ENCODE measurements around the gene TRIO. TPM values are rescaled to one million over a fixed set of nuclear protein-coding genes. Genes with fewer than 3 reads are reported as not detected.

Gene TRIO
- total RNA-seq, 5 donors from 2014 or later (not counting 1 experiment from before 2014, with no cell fraction given): 6.2 to 31.1 (median 11.8) TPM

- no peak for ATAC-seq (replicated peaks in 1 of 4)
- Histone ChIP-seq H3K9me3 (no peaks in the 10 kb centered on the region), H3K27me3 (replicated peaks in 1 of 2; ENCODE audit: control insufficient read depth in 2 of 2, extremely low read depth in 1 of 2, insufficient read depth in 2 of 2, low read length in 1 of 2) (peaks cover 0 to 7% of the 10 kb centered on the region in 2 experiments), H3K36me3 (ENCODE audit: control insufficient read depth in 2 of 2, extremely low read depth in 1 of 2, insufficient read depth in 1 of 2, low read length in 1 of 2) (no peaks in the 10 kb centered on the region), H3K27ac (ENCODE audit: low read length) (no peak overlapping the region), H3K4me1 (ENCODE audit: control insufficient read depth in 1 of 2, extremely low read depth in 1 of 2, insufficient read depth in 2 of 2, low read length in 2 of 2) (no peaks in the 10 kb centered on the region), H3K4me3 (ENCODE audit: control insufficient read depth in 1 of 2, extremely low read depth in 1 of 2, low read length in 1 of 2) (no peak overlapping the region)
- no peak overlapping the region for H3K27ac Mint-ChIP-seq
- 96% methylated on average over 3 of the region's 5 CpGs for WGBS (ENCODE audit: insufficient coverage)
- no peaks in the 10 kb centered on the region for H3K4me1 Mint-ChIP-seq
- H3K36me3 Mint-ChIP-seq: no peaks in the 10 kb centered on the region
- DNase-seq: no peak
- H3K27me3 Mint-ChIP-seq: peaks cover 5 to 7% of the 10 kb centered on the region in 2 donors
- no peaks in the 10 kb centered on the region for H3K9me3 Mint-ChIP-seq
- ChIA-PET POLR2A (no interaction called here), CTCF (no interaction called here)
- H3K4me3 Mint-ChIP-seq: no peak overlapping the region
Observed at GRCh38 chr5:14243766-14244165, 100.6 kb downstream of the TRIO start.

- POLR2A ChIA-PET: no interaction called here
- peaks cover 7% of the 10 kb centered on the region in 2 donors for H3K27me3 Mint-ChIP-seq
- H3K27ac Mint-ChIP-seq: no peak overlapping the region
- ATAC-seq (replicated peaks in 1 of 4) (no peak), DNase-seq (no peak)
- H3K4me1 Mint-ChIP-seq: no peaks in the 10 kb centered on the region
- Histone ChIP-seq H3K4me1 (ENCODE audit: control insufficient read depth in 1 of 2, extremely low read depth in 1 of 2, insufficient read depth in 2 of 2, low read length in 2 of 2) (no peaks in the 10 kb centered on the region), H3K9me3 (no peaks in the 10 kb centered on the region), H3K4me3 (ENCODE audit: control insufficient read depth in 1 of 2, extremely low read depth in 1 of 2, low read length in 1 of 2) (no peak overlapping the region), H3K36me3 (ENCODE audit: control insufficient read depth in 2 of 2, extremely low read depth in 1 of 2, insufficient read depth in 1 of 2, low read length in 1 of 2) (no peaks in the 10 kb centered on the region), H3K27me3 (replicated peaks in 1 of 2; ENCODE audit: control insufficient read depth in 2 of 2, extremely low read depth in 1 of 2, insufficient read depth in 2 of 2, low read length in 1 of 2) (peaks cover 0 to 7% of the 10 kb centered on the region in 2 experiments), H3K27ac (ENCODE audit: low read length) (no peak overlapping the region)
- CTCF ChIA-PET: interaction anchor here in 1 of 2 donors (0.6 kb wide), 1 partner anchor 25 kb away, joined by 5 read pairs; no protein-coding TSS in a partner anchor
- no peaks in the 10 kb centered on the region for H3K36me3 Mint-ChIP-seq
- H3K4me3 Mint-ChIP-seq: no peak overlapping the region
- H3K9me3 Mint-ChIP-seq: no peaks in the 10 kb centered on the region
- WGBS (ENCODE audit: insufficient coverage): 100% methylated on average over 3 of the region's 6 CpGs
Observed at GRCh38 chr5:14244721-14245120, 101.6 kb downstream of the TRIO start.

GRCh38 chr5:14245132-14245925, 102.2 kb downstream of the TRIO start:
- WGBS (ENCODE audit: insufficient coverage): 81% methylated on average over 8 of the region's 13 CpGs

GRCh38 chr5:14246350-14247053, 103.4 kb downstream of the TRIO start:
- Histone ChIP-seq H3K4me3 (ENCODE audit: control insufficient read depth in 1 of 2, extremely low read depth in 1 of 2, low read length in 1 of 2) (no peak overlapping the region), H3K9me3 (no peaks in the 10 kb centered on the region), H3K27ac (ENCODE audit: low read length) (no peak overlapping the region), H3K4me1 (ENCODE audit: control insufficient read depth in 1 of 2, extremely low read depth in 1 of 2, insufficient read depth in 2 of 2, low read length in 2 of 2) (no peaks in the 10 kb centered on the region), H3K36me3 (ENCODE audit: control insufficient read depth in 2 of 2, extremely low read depth in 1 of 2, insufficient read depth in 1 of 2, low read length in 1 of 2) (no peaks in the 10 kb centered on the region), H3K27me3 (replicated peaks in 1 of 2; ENCODE audit: control insufficient read depth in 2 of 2, extremely low read depth in 1 of 2, insufficient read depth in 2 of 2, low read length in 1 of 2) (peaks cover 0 to 10% of the 10 kb centered on the region in 2 experiments)
- no peaks in the 10 kb centered on the region for H3K36me3 Mint-ChIP-seq
- H3K4me3 Mint-ChIP-seq: no peak overlapping the region
- no peaks in the 10 kb centered on the region for H3K9me3 Mint-ChIP-seq
- H3K27me3 Mint-ChIP-seq: peaks cover 7% of the 10 kb centered on the region in 2 donors
- CTCF ChIA-PET: no interaction called here
- 91% methylated on average over 6 of the region's 9 CpGs for WGBS (ENCODE audit: insufficient coverage)
- ATAC-seq (replicated peaks in 1 of 4) (no peak), DNase-seq (no peak)
- no peaks in the 10 kb centered on the region for H3K4me1 Mint-ChIP-seq
- no peak overlapping the region for H3K27ac Mint-ChIP-seq
- POLR2A ChIA-PET: no interaction called here

More at GRCh38 chr5:14245132-14245925, 102.2 kb downstream of the TRIO start:
- Histone ChIP-seq H3K27ac (ENCODE audit: low read length) (no peak overlapping the region), H3K27me3 (replicated peaks in 1 of 2; ENCODE audit: control insufficient read depth in 2 of 2, extremely low read depth in 1 of 2, insufficient read depth in 2 of 2, low read length in 1 of 2) (peaks cover 0 to 10% of the 10 kb centered on the region in 2 experiments), H3K4me3 (ENCODE audit: control insufficient read depth in 1 of 2, extremely low read depth in 1 of 2, low read length in 1 of 2) (no peak overlapping the region), H3K9me3 (no peaks in the 10 kb centered on the region), H3K4me1 (ENCODE audit: control insufficient read depth in 1 of 2, extremely low read depth in 1 of 2, insufficient read depth in 2 of 2, low read length in 2 of 2) (no peaks in the 10 kb centered on the region), H3K36me3 (ENCODE audit: control insufficient read depth in 2 of 2, extremely low read depth in 1 of 2, insufficient read depth in 1 of 2, low read length in 1 of 2) (no peaks in the 10 kb centered on the region)
- no peak for ATAC-seq (replicated peaks in 1 of 4)
- Mint-ChIP-seq H3K9me3 (no peaks in the 10 kb centered on the region), H3K36me3 (no peaks in the 10 kb centered on the region), H3K27ac (no peak overlapping the region), H3K4me3 (no peak overlapping the region), H3K4me1 (no peaks in the 10 kb centered on the region), H3K27me3 (peaks cover 7% of the 10 kb centered on the region in 2 donors)
- CTCF ChIA-PET: interaction anchor here in 1 of 2 donors (0.6 kb wide), 1 partner anchor 24 kb away, joined by 5 read pairs; no protein-coding TSS in a partner anchor
- DNase-seq: no peak
- POLR2A ChIA-PET: no interaction called here

GRCh38 chr5:14247054-14247386, 103.9 kb downstream of the TRIO start:
- WGBS (ENCODE audit: insufficient coverage): 67% methylated on average over 1 of the region's 4 CpGs
- ATAC-seq (replicated peaks in 1 of 4): no peak
- CTCF ChIA-PET: no interaction called here

GRCh38 chr5:14249258-14250082, 106.3 kb downstream of the TRIO start:
- no peak overlapping the region for H3K4me3 ChIP-seq (ENCODE audit: control insufficient read depth in 1 of 2, extremely low read depth in 1 of 2, low read length in 1 of 2)
- H3K4me1 ChIP-seq (ENCODE audit: control insufficient read depth in 1 of 2, extremely low read depth in 1 of 2, insufficient read depth in 2 of 2, low read length in 2 of 2): no peaks in the 10 kb centered on the region
- H3K4me1 Mint-ChIP-seq: no peaks in the 10 kb centered on the region
- H3K4me3 Mint-ChIP-seq: no peak overlapping the region
- no peaks in the 10 kb centered on the region for H3K9me3 Mint-ChIP-seq
- no peak overlapping the region for H3K27ac Mint-ChIP-seq
- peaks cover 0 to 12% of the 10 kb centered on the region in 2 experiments for H3K27me3 ChIP-seq (replicated peaks in 1 of 2; ENCODE audit: control insufficient read depth in 2 of 2, extremely low read depth in 1 of 2, insufficient read depth in 2 of 2, low read length in 1 of 2)
- DNase-seq (no peak), ATAC-seq (replicated peaks in 1 of 4) (no peak)
- peaks cover 7% of the 10 kb centered on the region in 2 donors for H3K27me3 Mint-ChIP-seq
- H3K9me3 ChIP-seq: no peaks in the 10 kb centered on the region
- WGBS (ENCODE audit: insufficient coverage): 86% methylated on average over 3 of the region's 6 CpGs
- ChIA-PET CTCF (no interaction called here), POLR2A (no interaction called here)
- H3K27ac ChIP-seq (ENCODE audit: low read length): no peak overlapping the region
- H3K36me3 Mint-ChIP-seq: no peaks in the 10 kb centered on the region
- no peaks in the 10 kb centered on the region for H3K36me3 ChIP-seq (ENCODE audit: control insufficient read depth in 2 of 2, extremely low read depth in 1 of 2, insufficient read depth in 1 of 2, low read length in 1 of 2)

More at GRCh38 chr5:14247054-14247386, 103.9 kb downstream of the TRIO start:
- H3K9me3 Mint-ChIP-seq: no peaks in the 10 kb centered on the region
- H3K4me3 Mint-ChIP-seq: no peak overlapping the region
- H3K36me3 Mint-ChIP-seq: no peaks in the 10 kb centered on the region
- no peak overlapping the region for H3K27ac Mint-ChIP-seq
- H3K36me3 ChIP-seq (ENCODE audit: control insufficient read depth in 2 of 2, extremely low read depth in 1 of 2, insufficient read depth in 1 of 2, low read length in 1 of 2): no peaks in the 10 kb centered on the region
- H3K4me3 ChIP-seq (ENCODE audit: control insufficient read depth in 1 of 2, extremely low read depth in 1 of 2, low read length in 1 of 2): no peak overlapping the region
- no peaks in the 10 kb centered on the region for H3K9me3 ChIP-seq
- no peak overlapping the region for H3K27ac ChIP-seq (ENCODE audit: low read length)
- no peaks in the 10 kb centered on the region for H3K4me1 Mint-ChIP-seq
- H3K4me1 ChIP-seq (ENCODE audit: control insufficient read depth in 1 of 2, extremely low read depth in 1 of 2, insufficient read depth in 2 of 2, low read length in 2 of 2): no peaks in the 10 kb centered on the region
- H3K27me3 Mint-ChIP-seq: peaks cover 7% of the 10 kb centered on the region in 2 donors
- H3K27me3 ChIP-seq (replicated peaks in 1 of 2; ENCODE audit: control insufficient read depth in 2 of 2, extremely low read depth in 1 of 2, insufficient read depth in 2 of 2, low read length in 1 of 2): peaks cover 0 to 10% of the 10 kb centered on the region in 2 experiments
- no peak for DNase-seq
- POLR2A ChIA-PET: no interaction called here

Data from T-cell (primary cell).